ENCODE data around the gene PCCA. TPM values are rescaled to one million over a fixed set of nuclear protein-coding genes. Genes with fewer than 3 reads are reported as not detected.

PCCA gene
- total and polyA plus RNA-seq, 2 experiments from 2014 or later, result 41.9 to 46.6 TPM

DNA sequence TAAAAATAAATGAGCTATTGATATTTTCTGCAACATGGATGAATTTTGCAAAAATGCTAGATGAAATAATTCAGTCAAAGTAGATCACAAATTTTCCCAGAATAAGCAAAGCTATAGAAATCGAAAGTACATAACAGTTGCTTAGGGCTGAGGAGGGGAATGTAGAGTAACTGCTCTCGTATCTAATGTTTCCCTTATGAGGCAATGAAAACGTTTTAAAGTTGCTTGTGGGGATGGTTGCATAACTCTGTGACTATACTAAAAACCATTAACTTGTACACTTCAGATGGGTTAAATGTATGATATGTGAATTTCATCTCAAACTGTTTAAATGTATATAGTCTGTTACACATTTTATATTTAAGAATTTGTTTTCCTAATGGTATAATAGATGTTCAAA lies 268.0 kb downstream of the PCCA start:
- Histone ChIP-seq H3K27me3 (ENCODE audit: insufficient read depth) (no peaks in the 10 kb centered on the region), H3K36me3 (ENCODE audit: insufficient read depth) (no peaks in the 10 kb centered on the region), H3K4me3 (no peak overlapping the region), H3K4me2 (no peak overlapping the region), H3K27ac (ENCODE audit: low read depth) (0 out of 2 replicates have a peak overlapping the region, but pooled peaks have one; percentile 80), H4K20me1 (replicated peaks; ENCODE audit: insufficient read depth) (no peaks in the 10 kb centered on the region), H3K79me2 (replicated peaks; ENCODE audit: insufficient read depth) (no peaks in the 10 kb centered on the region), H2AFZ (no peak overlapping the region), H3K4me1 (ENCODE audit: insufficient read depth) (peaks cover 18% of the 10 kb centered on the region), H3K9me2 (ENCODE audit: insufficient read depth) (no peaks in the 10 kb centered on the region), H3F3A (replicated peaks; ENCODE audit: low read depth) (no peaks in the 10 kb centered on the region)
- peaks cover 6% of the 10 kb centered on the region; the same call in 2 of the 3 replicates for H3K36me3 Mint-ChIP-seq (ENCODE audit: low read depth)
- ATAC-seq (no peak), DNase-seq (ENCODE audit: low spot score) (no peak)
- H3K4me1 Mint-ChIP-seq, result peaks cover 29% of the 10 kb centered on the region
- H3K27ac Mint-ChIP-seq, result no peak overlapping the region
- H3K9me3 Mint-ChIP-seq, result no peaks in the 10 kb centered on the region
- no peak for TF ChIP-seq POLR2AphosphoS5 (IDR thresholded peaks at IDR 0.05; ENCODE audit: low read depth)
- TF ChIP-seq ZNF462 (CRISPR knock-in tag; IDR thresholded peaks at IDR 0.05), result no peak
- TF ChIP-seq CREB1 (CRISPR knock-in tag; IDR thresholded peaks at IDR 0.05; ENCODE audit: low read depth), result no peak
- peaks cover 6% of the 10 kb centered on the region for H3K27me3 Mint-ChIP-seq (ENCODE audit: insufficient read depth, low read depth, poor library complexity)
- H3K4me3 Mint-ChIP-seq, result no peak overlapping the region

GRCh38 chr13:100357764-100358163 lies 268.9 kb downstream of the PCCA start:
- ATAC-seq (no peak), DNase-seq (ENCODE audit: low spot score) (peak; percentile 18)
- Mint-ChIP-seq H3K27ac (peak overlapping the region; percentile 81), H3K9me3 (no peaks in the 10 kb centered on the region), H3K36me3 (ENCODE audit: low read depth) (peaks cover 6% of the 10 kb centered on the region; the same call in 2 of the 3 replicates), H3K27me3 (ENCODE audit: insufficient read depth, low read depth, poor library complexity) (peaks cover 6% of the 10 kb centered on the region), H3K4me1 (peaks cover 36% of the 10 kb centered on the region), H3K4me3 (no peak overlapping the region)
- Histone ChIP-seq H2AFZ (no peak overlapping the region), H3K4me1 (ENCODE audit: insufficient read depth) (peaks cover 21% of the 10 kb centered on the region), H3K4me3 (no peak overlapping the region), H3K27ac (ENCODE audit: low read depth) (peak overlapping the region; percentile 80), H3K27me3 (ENCODE audit: insufficient read depth) (no peaks in the 10 kb centered on the region), H3F3A (replicated peaks; ENCODE audit: low read depth) (no peaks in the 10 kb centered on the region), H3K4me2 (peak overlapping the region; percentile 69), H4K20me1 (replicated peaks; ENCODE audit: insufficient read depth) (no peaks in the 10 kb centered on the region), H3K9me2 (ENCODE audit: insufficient read depth) (no peaks in the 10 kb centered on the region), H3K36me3 (ENCODE audit: insufficient read depth) (no peaks in the 10 kb centered on the region), H3K79me2 (replicated peaks; ENCODE audit: insufficient read depth) (no peaks in the 10 kb centered on the region)
- TF ChIP-seq STAT1 (IDR thresholded peaks at IDR 0.05; ENCODE audit: unreplicated experiment) (no peak), JUNB (IDR thresholded peaks at IDR 0.05; ENCODE audit: unreplicated experiment) (no peak), EZH2phosphoT487 (IDR thresholded peaks at IDR 0.05; ENCODE audit: unreplicated experiment) (no peak)
- TF ChIP-seq, protein P1, sequence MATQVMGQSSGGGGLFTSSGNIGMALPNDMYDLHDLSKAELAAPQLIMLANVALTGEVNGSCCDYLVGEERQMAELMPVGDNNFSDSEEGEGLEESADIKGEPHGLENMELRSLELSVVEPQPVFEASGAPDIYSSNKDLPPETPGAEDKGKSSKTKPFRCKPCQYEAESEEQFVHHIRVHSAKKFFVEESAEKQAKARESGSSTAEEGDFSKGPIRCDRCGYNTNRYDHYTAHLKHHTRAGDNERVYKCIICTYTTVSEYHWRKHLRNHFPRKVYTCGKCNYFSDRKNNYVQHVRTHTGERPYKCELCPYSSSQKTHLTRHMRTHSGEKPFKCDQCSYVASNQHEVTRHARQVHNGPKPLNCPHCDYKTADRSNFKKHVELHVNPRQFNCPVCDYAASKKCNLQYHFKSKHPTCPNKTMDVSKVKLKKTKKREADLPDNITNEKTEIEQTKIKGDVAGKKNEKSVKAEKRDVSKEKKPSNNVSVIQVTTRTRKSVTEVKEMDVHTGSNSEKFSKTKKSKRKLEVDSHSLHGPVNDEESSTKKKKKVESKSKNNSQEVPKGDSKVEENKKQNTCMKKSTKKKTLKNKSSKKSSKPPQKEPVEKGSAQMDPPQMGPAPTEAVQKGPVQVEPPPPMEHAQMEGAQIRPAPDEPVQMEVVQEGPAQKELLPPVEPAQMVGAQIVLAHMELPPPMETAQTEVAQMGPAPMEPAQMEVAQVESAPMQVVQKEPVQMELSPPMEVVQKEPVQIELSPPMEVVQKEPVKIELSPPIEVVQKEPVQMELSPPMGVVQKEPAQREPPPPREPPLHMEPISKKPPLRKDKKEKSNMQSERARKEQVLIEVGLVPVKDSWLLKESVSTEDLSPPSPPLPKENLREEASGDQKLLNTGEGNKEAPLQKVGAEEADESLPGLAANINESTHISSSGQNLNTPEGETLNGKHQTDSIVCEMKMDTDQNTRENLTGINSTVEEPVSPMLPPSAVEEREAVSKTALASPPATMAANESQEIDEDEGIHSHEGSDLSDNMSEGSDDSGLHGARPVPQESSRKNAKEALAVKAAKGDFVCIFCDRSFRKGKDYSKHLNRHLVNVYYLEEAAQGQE (IDR thresholded peaks at IDR 0.05; ENCODE audit: unreplicated experiment), result no peak
- TF ChIP-seq, protein P2, sequence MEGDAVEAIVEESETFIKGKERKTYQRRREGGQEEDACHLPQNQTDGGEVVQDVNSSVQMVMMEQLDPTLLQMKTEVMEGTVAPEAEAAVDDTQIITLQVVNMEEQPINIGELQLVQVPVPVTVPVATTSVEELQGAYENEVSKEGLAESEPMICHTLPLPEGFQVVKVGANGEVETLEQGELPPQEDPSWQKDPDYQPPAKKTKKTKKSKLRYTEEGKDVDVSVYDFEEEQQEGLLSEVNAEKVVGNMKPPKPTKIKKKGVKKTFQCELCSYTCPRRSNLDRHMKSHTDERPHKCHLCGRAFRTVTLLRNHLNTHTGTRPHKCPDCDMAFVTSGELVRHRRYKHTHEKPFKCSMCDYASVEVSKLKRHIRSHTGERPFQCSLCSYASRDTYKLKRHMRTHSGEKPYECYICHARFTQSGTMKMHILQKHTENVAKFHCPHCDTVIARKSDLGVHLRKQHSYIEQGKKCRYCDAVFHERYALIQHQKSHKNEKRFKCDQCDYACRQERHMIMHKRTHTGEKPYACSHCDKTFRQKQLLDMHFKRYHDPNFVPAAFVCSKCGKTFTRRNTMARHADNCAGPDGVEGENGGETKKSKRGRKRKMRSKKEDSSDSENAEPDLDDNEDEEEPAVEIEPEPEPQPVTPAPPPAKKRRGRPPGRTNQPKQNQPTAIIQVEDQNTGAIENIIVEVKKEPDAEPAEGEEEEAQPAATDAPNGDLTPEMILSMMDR (conservative IDR thresholded peaks at IDR 0.05; ENCODE audit: low read depth in 2 of 2), result no peak
- TF ChIP-seq, protein P3, sequence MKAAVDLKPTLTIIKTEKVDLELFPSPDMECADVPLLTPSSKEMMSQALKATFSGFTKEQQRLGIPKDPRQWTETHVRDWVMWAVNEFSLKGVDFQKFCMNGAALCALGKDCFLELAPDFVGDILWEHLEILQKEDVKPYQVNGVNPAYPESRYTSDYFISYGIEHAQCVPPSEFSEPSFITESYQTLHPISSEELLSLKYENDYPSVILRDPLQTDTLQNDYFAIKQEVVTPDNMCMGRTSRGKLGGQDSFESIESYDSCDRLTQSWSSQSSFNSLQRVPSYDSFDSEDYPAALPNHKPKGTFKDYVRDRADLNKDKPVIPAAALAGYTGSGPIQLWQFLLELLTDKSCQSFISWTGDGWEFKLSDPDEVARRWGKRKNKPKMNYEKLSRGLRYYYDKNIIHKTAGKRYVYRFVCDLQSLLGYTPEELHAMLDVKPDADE (IDR thresholded peaks at IDR 0.05), result no peak

All from GM23338 (cell line).